SK-N-SH treated with all-trans-retinoic acid at 6 μM for 48 hours (cell line): ENCODE results near the gene MAFB.

Experiments used
- ATAC-seq: fragments of 200-7000 bp; cut with Tn5 transposase; 3 replicates; pipeline ENCODE4 v1.9.1; 2020; ENCODE audit warnings: mild to moderate bottlenecking, moderate library complexity
- ARNTL ChIP-seq: fragments of 450-650 bp; formaldehyde crosslinking; IDR thresholded peaks from 2 replicates; pipeline ENCODE4 v1.5.0; 2020; ENCODE audit warnings: low read depth, mild to moderate bottlenecking, moderate library complexity, borderline replicate concordance
- BACH2 ChIP-seq: fragments of 250-450 bp; sonication (Bioruptor Pico); IDR thresholded peaks from 2 replicates; pipeline ENCODE4 v1.9.0; 2021; ENCODE audit warnings: mild to moderate bottlenecking, borderline replicate concordance
- CSDC2 ChIP-seq: fragments of 250-450 bp; sonication (Bioruptor Pico); IDR thresholded peaks from 2 replicates; pipeline ENCODE4 v1.5.0; 2020; ENCODE audit warnings: mild to moderate bottlenecking, moderate library complexity
- CSRNP3 ChIP-seq: fragments of 250-450 bp; sonication (Bioruptor Pico); IDR thresholded peaks from 2 replicates; pipeline ENCODE4 v1.5.1; 2021; ENCODE audit warnings: mild to moderate bottlenecking, moderate library complexity
- ESRRG ChIP-seq: fragments of 250-450 bp; sonication (Bioruptor Pico); IDR thresholded peaks from 2 replicates; pipeline ENCODE4 v1.6.1; 2021; ENCODE audit warnings: mild to moderate bottlenecking
- GLIS3 ChIP-seq: fragments of 250-450 bp; sonication (Bioruptor Pico); IDR thresholded peaks from 2 replicates; pipeline ENCODE4 v1.5.0; 2020; ENCODE audit warnings: mild to moderate bottlenecking, moderate library complexity
- ISL1 ChIP-seq: fragments of 250-450 bp; sonication (Bioruptor Pico); IDR thresholded peaks from 2 replicates; pipeline ENCODE4 v2.1.2; 2022; ENCODE audit warnings: mild to moderate bottlenecking, moderate library complexity
- OSR1 ChIP-seq: fragments of 250-450 bp; sonication (Bioruptor Pico); IDR thresholded peaks from 2 replicates; pipeline ENCODE4 v1.8.0; 2022; ENCODE audit warnings: moderate library complexity, mild to moderate bottlenecking, inconsistent platforms
- PATZ1 ChIP-seq: fragments of 250-450 bp; sonication (Bioruptor Pico); IDR thresholded peaks from 2 replicates; pipeline ENCODE4 v1.8.0; 2020; ENCODE audit warnings: mild to moderate bottlenecking, moderate library complexity, borderline replicate concordance
- POU6F1 ChIP-seq: fragments of 250-450 bp; sonication (Bioruptor Pico); IDR thresholded peaks from 2 replicates; pipeline ENCODE4 v1.8.0; 2021; ENCODE audit warnings: low read depth, mild to moderate bottlenecking, moderate library complexity, borderline replicate concordance
- PPARA ChIP-seq: fragments of 250-450 bp; sonication (Bioruptor Pico); IDR thresholded peaks from 2 replicates; pipeline ENCODE4 v1.5.0; 2020; ENCODE audit warnings: mild to moderate bottlenecking, borderline replicate concordance
- RARB ChIP-seq: fragments of 250-450 bp; sonication (Bioruptor Pico); IDR thresholded peaks from 2 replicates; pipeline ENCODE4 v1.8.0; 2021; ENCODE audit warnings: mild to moderate bottlenecking, moderate library complexity
- SNAI2 ChIP-seq: fragments of 250-450 bp; sonication (Bioruptor Pico); IDR thresholded peaks from 2 replicates; pipeline ENCODE4 v1.5.0; 2020; ENCODE audit warnings: mild to moderate bottlenecking, moderate library complexity
- TOX ChIP-seq: fragments of 250-450 bp; sonication (Bioruptor Pico); IDR thresholded peaks from 2 replicates; pipeline ENCODE4 v1.8.0; 2021; ENCODE audit warnings: mild to moderate bottlenecking, moderate library complexity, borderline replicate concordance
- TSHZ2 ChIP-seq: fragments of 250-450 bp; sonication (Bioruptor Pico); IDR thresholded peaks from 2 replicates; pipeline ENCODE4 v1.5.0; 2020; ENCODE audit warnings: mild to moderate bottlenecking, moderate library complexity
- ZC3H10 ChIP-seq: fragments of 250-450 bp; sonication (Bioruptor Pico); IDR thresholded peaks from 2 replicates; pipeline ENCODE4 v1.5.1; 2021; ENCODE audit warnings: mild to moderate bottlenecking, moderate library complexity
- ZFP3 ChIP-seq: fragments of 250-450 bp; sonication (Bioruptor Pico); IDR thresholded peaks from 2 replicates; pipeline ENCODE4 v1.5.0; 2020; ENCODE audit warnings: mild to moderate bottlenecking, moderate library complexity
- ZFP30 ChIP-seq: fragments of 450-650 bp; formaldehyde crosslinking; IDR thresholded peaks from 2 replicates; pipeline ENCODE4 v1.5.0; 2022; ENCODE audit warnings: mild to moderate bottlenecking, moderate library complexity
- ZNF565 ChIP-seq: fragments of 450-650 bp; formaldehyde crosslinking; conservative IDR thresholded peaks from 2 replicates; pipeline ENCODE4 v1.5.0; 2020; ENCODE audit warnings: low read depth, mild to moderate bottlenecking, moderate library complexity
- ZNF70 ChIP-seq: fragments of 450-650 bp; formaldehyde crosslinking; IDR thresholded peaks from 2 replicates; pipeline ENCODE4 v1.5.0; 2020; ENCODE audit warnings: mild to moderate bottlenecking, moderate library complexity
- ZNF8 ChIP-seq: fragments of 450-650 bp; formaldehyde crosslinking; IDR thresholded peaks from 2 replicates; pipeline ENCODE4 v1.5.0; 2020; ENCODE audit warnings: mild to moderate bottlenecking, moderate library complexity

MAFB gene

GRCh38 chr20:40687384-40688128, 1.5 kb downstream of the MAFB start:
- ATAC-seq = no peak
- TF ChIP-seq TOX (CRISPR knock-in tag) = no peak
- TF ChIP-seq CSDC2 (CRISPR knock-in tag) = no peak
- no peak for TF ChIP-seq GLIS3 (CRISPR knock-in tag)
- no peak for TF ChIP-seq OSR1 (CRISPR knock-in tag)
- TF ChIP-seq ZFP30 (CRISPR knock-in tag) = no peak
- TF ChIP-seq ZNF565 (CRISPR knock-in tag) = no peak
- TF ChIP-seq, all 23 proteins: peak for 0

- TF ChIP-seq ZNF70 (CRISPR knock-in tag) (no peak), SNAI2 (no peak)
- ATAC-seq = no peak
Measured at GRCh38 chr20:40686893-40687292, 2.1 kb downstream of the MAFB start.

GRCh38 chr20:40686434-40686882, 2.6 kb downstream of the MAFB start:
- ATAC-seq = no peak
- TF ChIP-seq ZNF565 (CRISPR knock-in tag) = no peak
- TF ChIP-seq PATZ1 (CRISPR knock-in tag) = no peak
- TF ChIP-seq PPARA (CRISPR knock-in tag) = no peak
- TF ChIP-seq GLIS3 (CRISPR knock-in tag) = no peak
- no peak for TF ChIP-seq ZC3H10 (CRISPR knock-in tag)
- no peak for TF ChIP-seq ZNF8 (CRISPR knock-in tag)
- TF ChIP-seq ISL1 (CRISPR knock-in tag) = no peak
- no peak for TF ChIP-seq ARNTL (CRISPR knock-in tag)

GRCh38 chr20:40685349-40685748, 3.7 kb downstream of the MAFB start:
- TF ChIP-seq TSHZ2 (CRISPR knock-in tag) (no peak), GLIS3 (CRISPR knock-in tag) (no peak), BACH2 (CRISPR knock-in tag) (no peak), CSRNP3 (CRISPR knock-in tag) (no peak), ESRRG (no peak), ZFP3 (CRISPR knock-in tag) (no peak)
- TF ChIP-seq, all 23 proteins: peak for 0
- ATAC-seq = no peak

GRCh38 chr20:40683894-40684268, 5.2 kb downstream of the MAFB start:
- ATAC-seq = no peak
- TF ChIP-seq ZNF8 (CRISPR knock-in tag) (no peak), ZFP30 (CRISPR knock-in tag) (no peak), TOX (CRISPR knock-in tag) (no peak), ZNF70 (CRISPR knock-in tag) (no peak), RARB (CRISPR knock-in tag) (no peak), ZNF565 (CRISPR knock-in tag) (no peak), OSR1 (CRISPR knock-in tag) (no peak), ARNTL (CRISPR knock-in tag) (no peak), CSRNP3 (CRISPR knock-in tag) (no peak), TSHZ2 (CRISPR knock-in tag) (no peak), POU6F1 (CRISPR knock-in tag) (no peak), CSDC2 (CRISPR knock-in tag) (no peak), SNAI2 (no peak)
